HTR-8/SVneo (cell line): ENCODE measurements around the gene OARD1.

Source experiments
- DNase-seq: peaks from one replicate; pipeline ENCODE4 v3.0.0; 2011; ENCODE audit warnings: low spot score, mixed read lengths; ENCODE audit not compliant: insufficient read length
- FAIRE-seq: peaks from 2 replicates; lab custom pipeline; 2011; peaks lifted over from hg19 to GRCh38; lab: Jason Lieb, UNC

OARD1 gene

GRCh38 chr6:41051873-41052272 is 20.3 kb downstream of the OARD1 start:
- no peak for DNase-seq
- FAIRE-seq: no peak

- no peak for FAIRE-seq
Observed at GRCh38 chr6:41050536-41050935, 21.6 kb downstream of the OARD1 start.

GRCh38 chr6:41049955-41050354 is 22.2 kb downstream of the OARD1 start:
- FAIRE-seq (no peak), DNase-seq (no peak)

More at GRCh38 chr6:41050536-41050935, 21.6 kb downstream of the OARD1 start:
- DNase-seq: no peak

- no peak for DNase-seq
- no peak for FAIRE-seq
Observed at GRCh38 chr6:41049521-41049920, 22.6 kb downstream of the OARD1 start.

GRCh38 chr6:41047745-41048732 is 24.1 kb downstream of the OARD1 start:
- FAIRE-seq (no peak), DNase-seq (no peak)

- no peak for FAIRE-seq
- DNase-seq: no peak
Observed at GRCh38 chr6:41047306-41047705, 24.9 kb downstream of the OARD1 start.

- FAIRE-seq: no peak
- no peak for DNase-seq
Observed at GRCh38 chr6:41046084-41046483, 26.1 kb downstream of the OARD1 start.

GRCh38 chr6:41045664-41046063 is 26.5 kb downstream of the OARD1 start:
- no peak for FAIRE-seq
- DNase-seq: no peak

- DNase-seq: no peak
- FAIRE-seq: no peak
Observed at GRCh38 chr6:41043151-41043550, 29.0 kb downstream of the OARD1 start.

- FAIRE-seq (no peak), DNase-seq (no peak)
Observed at GRCh38 chr6:41042226-41043055, 29.7 kb downstream of the OARD1 start, which contains the start of gene TSPO2. TSPO2 (plus strand) TSS chr6:41042467; CDS start chr6:41042986, 519 bp downstream.

GRCh38 chr6:41040940-41041536 is 31.1 kb downstream of the OARD1 start:
- no peak for DNase-seq

GRCh38 chr6:41040101-41040939 is 31.8 kb downstream of the OARD1 start:
- FAIRE-seq (peak; percentile 62), DNase-seq (peak; percentile 60)

More at GRCh38 chr6:41040940-41041536, 31.1 kb downstream of the OARD1 start:
- FAIRE-seq: no peak

- peak; percentile 84 for FAIRE-seq
- DNase-seq: peak; percentile 52
Observed at GRCh38 chr6:41039060-41039998, 32.8 kb downstream of the OARD1 start, which contains the start of gene UNC5CL. UNC5CL (minus strand) TSS chr6:41039221; CDS start chr6:41035074, 4,147 bp downstream.

- FAIRE-seq (no peak), DNase-seq (no peak)
Observed at GRCh38 chr6:41038205-41038604, 34.0 kb downstream of the OARD1 start.

- FAIRE-seq: no peak
- DNase-seq: no peak
Observed at GRCh38 chr6:41037107-41037900, 34.9 kb downstream of the OARD1 start.

- DNase-seq: no peak
- no peak for FAIRE-seq
Observed at GRCh38 chr6:41036601-41037000, 35.6 kb downstream of the OARD1 start.

- DNase-seq: no peak
- FAIRE-seq: no peak
Observed at GRCh38 chr6:41036186-41036585, 36.0 kb downstream of the OARD1 start.
